HUES48 (cell line): ENCODE measurements around the gene SYNJ2.

Experiments used
- H3K27ac ChIP-seq: one replicate; pipeline ENCODE4 v1.7.0; 2013; ENCODE audit warnings: low read depth, low read length, inconsistent platforms
- H3K27me3 ChIP-seq: 2 replicates; pipeline ENCODE4 v1.6.1; 2013; ENCODE audit warnings: mild to moderate bottlenecking, low read length; ENCODE audit not compliant: control insufficient read depth, insufficient read depth
- H3K36me3 ChIP-seq: 2 replicates; pipeline ENCODE4 v1.6.1; 2013; ENCODE audit warnings: low read length; ENCODE audit not compliant: control insufficient read depth, insufficient read depth
- H3K4me1 ChIP-seq: 2 replicates; pipeline ENCODE4 v1.6.1; 2013; ENCODE audit warnings: mild to moderate bottlenecking, low read length; ENCODE audit not compliant: control insufficient read depth, insufficient read depth
- H3K4me3 ChIP-seq: 2 replicates; pipeline ENCODE4 v1.5.1; 2013; ENCODE audit warnings: mild to moderate bottlenecking, low read depth, low read length
- H3K9ac ChIP-seq: 2 replicates; pipeline ENCODE4 v1.6.1; 2013; ENCODE audit warnings: mild to moderate bottlenecking, low read depth, low read length, moderate library complexity
- H3K9me3 ChIP-seq: 2 replicates; pipeline ENCODE4 v1.6.1; 2013; ENCODE audit warnings: low read length; ENCODE audit not compliant: control insufficient read depth, insufficient read depth

The SYNJ2 gene

DNA sequence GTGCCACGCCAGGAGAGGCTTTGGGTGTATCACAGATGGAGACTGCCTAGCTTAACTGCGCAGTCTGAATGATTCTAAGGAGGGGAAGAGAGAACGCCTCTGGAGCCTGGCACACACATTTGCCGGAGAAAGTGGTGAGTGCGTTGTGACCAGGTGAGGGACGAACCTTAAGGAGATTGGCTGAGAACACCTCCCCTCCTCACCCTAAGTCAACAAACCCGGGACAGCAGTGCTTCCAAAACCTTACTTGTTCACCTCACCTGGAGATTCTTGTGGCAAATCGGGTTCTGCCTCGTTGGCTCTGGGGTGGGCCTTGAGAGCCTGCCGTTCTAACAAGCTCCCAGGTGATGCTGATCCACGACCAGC, 9.4 kb downstream of the SYNJ2 start:
- H3K9ac ChIP-seq, result no peak overlapping the region
- H3K36me3 ChIP-seq, result no peaks in the 10 kb centered on the region
- H3K4me1 ChIP-seq, result peaks cover 15% of the 10 kb centered on the region
- H3K9me3 ChIP-seq, result no peaks in the 10 kb centered on the region
- no peak overlapping the region for H3K27ac ChIP-seq
- H3K4me3 ChIP-seq, result no peak overlapping the region
- H3K27me3 ChIP-seq, result no peaks in the 10 kb centered on the region

DNA sequence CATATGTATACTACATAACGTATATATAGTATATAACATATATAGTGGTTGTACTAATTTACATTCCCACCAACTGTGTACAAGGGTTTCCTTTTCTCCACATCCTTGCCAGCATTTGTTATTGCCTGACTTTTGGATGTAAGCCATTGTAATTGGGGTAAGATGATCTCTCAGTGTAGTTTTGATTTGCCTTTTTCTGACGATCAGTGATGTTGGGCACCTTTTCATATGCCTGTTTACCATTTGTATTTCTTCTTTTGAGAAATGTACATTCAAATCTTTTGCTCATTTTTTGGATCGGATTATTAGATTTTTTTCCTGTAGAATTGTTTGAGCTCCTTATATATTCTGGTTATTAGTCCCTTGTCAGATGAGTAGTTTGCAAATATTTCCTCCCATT, 11.4 kb downstream of the SYNJ2 start:
- H3K9me3 ChIP-seq, result no peaks in the 10 kb centered on the region
- H3K27me3 ChIP-seq, result no peaks in the 10 kb centered on the region
- H3K4me1 ChIP-seq, result peaks cover 24% of the 10 kb centered on the region
- H3K4me3 ChIP-seq, result no peak overlapping the region
- H3K9ac ChIP-seq, result no peak overlapping the region
- no peak overlapping the region for H3K27ac ChIP-seq
- no peaks in the 10 kb centered on the region for H3K36me3 ChIP-seq

DNA sequence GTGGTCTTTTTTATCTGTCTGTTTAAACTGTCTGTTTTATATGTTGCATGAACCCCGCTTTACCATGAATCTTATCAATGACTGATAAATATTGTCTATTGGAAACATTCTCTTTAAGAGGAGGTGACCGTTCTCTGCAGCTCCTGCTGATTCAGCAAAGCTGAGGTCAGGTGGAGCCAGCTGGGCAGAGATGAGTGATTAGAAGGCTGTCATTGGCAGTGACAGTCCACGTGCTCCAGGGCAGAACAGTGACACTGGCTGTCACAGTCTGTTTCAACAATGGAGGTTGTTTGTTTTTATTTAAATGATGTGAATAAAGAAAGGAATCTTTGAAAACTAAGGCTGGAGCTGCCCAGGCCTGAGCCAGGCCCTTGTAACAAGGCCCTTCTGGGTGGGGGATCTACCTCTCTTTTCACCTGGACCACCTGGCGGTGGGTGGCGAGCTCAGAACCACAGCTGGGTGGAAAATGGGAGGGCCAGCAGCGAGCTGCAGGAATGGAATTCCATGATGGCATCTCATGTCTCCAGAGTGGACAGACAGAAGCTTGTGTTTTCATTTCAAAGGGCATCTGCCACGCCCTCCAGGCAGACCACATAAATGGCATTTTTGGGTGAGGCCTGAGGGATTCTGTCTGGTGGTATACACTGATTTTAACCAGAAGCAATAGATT, 12.6 kb downstream of the SYNJ2 start:
- H3K4me1 ChIP-seq, result peaks cover 23% of the 10 kb centered on the region
- H3K4me3 ChIP-seq, result no peak overlapping the region
- H3K27ac ChIP-seq, result no peak overlapping the region
- no peak overlapping the region for H3K9ac ChIP-seq
- no peaks in the 10 kb centered on the region for H3K27me3 ChIP-seq
- no peaks in the 10 kb centered on the region for H3K36me3 ChIP-seq
- no peaks in the 10 kb centered on the region for H3K9me3 ChIP-seq

DNA sequence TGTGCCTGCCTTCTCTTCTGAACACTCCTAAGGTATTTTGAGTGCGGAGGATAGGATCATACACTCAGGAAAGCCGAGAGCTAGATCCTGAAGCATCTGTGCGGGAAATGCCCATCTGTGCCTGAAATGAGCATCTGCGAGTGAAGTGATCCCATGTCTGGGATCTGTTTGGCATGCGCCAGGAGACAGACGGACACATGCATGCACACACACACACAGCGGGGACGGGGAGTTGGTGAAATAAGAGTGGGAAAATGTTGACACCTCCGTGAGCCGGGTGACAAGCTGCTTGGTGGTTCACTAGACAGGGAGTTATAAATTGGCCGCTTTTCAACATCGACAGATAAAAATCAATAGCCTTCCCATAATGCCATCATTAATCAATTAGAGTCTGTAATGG, 13.8 kb downstream of the SYNJ2 start:
- no peaks in the 10 kb centered on the region for H3K27me3 ChIP-seq
- peaks cover 28% of the 10 kb centered on the region for H3K4me1 ChIP-seq
- H3K9me3 ChIP-seq, result no peaks in the 10 kb centered on the region
- H3K36me3 ChIP-seq, result no peaks in the 10 kb centered on the region
- H3K4me3 ChIP-seq, result no peak overlapping the region
- no peak overlapping the region for H3K27ac ChIP-seq
- no peak overlapping the region for H3K9ac ChIP-seq

DNA sequence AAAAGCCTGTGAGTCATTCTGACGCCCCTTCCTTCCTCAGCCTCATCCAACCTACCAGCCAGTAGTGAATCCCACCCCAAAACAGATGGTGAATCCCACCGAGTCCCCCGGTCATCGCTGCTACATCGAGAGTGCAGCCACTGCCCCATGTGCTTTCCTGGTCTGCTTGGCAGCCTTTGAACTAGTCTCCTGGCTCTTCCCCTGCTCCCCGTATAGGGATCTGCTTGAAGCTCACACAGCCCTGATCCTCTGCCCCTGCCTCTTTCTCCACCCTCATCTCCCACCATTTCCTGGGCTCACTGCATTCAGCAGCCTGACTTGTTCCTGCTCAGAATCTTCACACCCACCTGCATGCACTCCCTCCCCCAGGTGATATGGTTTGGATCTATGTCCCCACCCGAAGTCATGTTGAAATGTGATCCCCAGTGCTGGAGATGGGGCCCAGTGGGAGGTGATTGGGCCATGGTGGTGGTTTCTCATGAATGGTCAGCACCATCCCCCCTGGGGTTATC, 14.6 kb downstream of the SYNJ2 start:
- Histone ChIP-seq H3K27me3 (no peaks in the 10 kb centered on the region), H3K9me3 (no peaks in the 10 kb centered on the region), H3K36me3 (no peaks in the 10 kb centered on the region), H3K4me3 (no peak overlapping the region), H3K9ac (no peak overlapping the region), H3K4me1 (peaks cover 28% of the 10 kb centered on the region), H3K27ac (no peak overlapping the region)

DNA sequence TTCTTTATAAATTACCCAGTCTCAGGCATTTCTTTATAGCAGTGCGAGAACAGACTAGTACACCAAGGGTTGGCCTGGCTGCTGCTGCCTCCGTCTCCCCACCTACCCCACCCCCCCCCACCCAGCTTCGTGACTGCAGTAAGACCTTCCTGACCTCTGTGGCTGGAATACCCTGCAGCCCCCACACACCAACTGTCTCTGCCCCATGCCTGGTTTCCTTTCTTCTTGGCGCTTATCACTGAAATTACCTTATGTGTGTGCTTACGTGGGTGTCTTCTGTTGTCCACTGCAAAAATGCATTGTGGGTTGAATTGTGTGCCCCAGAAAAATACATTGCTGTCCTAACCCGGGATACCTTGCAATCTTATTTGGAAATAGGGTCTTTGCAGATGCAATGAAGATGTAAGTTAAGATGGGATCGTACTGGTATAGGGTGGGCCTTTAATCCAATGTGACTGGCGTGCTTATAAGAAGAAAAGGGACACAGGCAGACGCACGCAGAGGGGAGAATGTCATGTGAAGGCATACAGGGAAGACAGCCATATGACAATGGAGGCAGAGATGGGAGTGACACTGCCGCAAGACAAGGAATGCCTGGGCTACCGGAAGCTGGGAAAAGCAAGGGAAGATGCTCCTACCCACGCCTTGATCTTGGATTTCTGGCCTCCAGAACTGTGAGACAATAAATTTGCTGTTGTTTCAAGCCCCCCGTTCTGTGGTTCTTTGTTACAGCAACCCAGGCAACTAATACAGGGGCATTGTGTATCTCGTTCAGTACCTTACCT, 15.4 kb downstream of the SYNJ2 start:
- no peaks in the 10 kb centered on the region for H3K27me3 ChIP-seq
- H3K36me3 ChIP-seq, result no peaks in the 10 kb centered on the region
- peaks cover 30% of the 10 kb centered on the region for H3K4me1 ChIP-seq
- no peak overlapping the region for H3K27ac ChIP-seq
- H3K9ac ChIP-seq, result no peak overlapping the region
- H3K4me3 ChIP-seq, result no peak overlapping the region
- no peaks in the 10 kb centered on the region for H3K9me3 ChIP-seq

DNA sequence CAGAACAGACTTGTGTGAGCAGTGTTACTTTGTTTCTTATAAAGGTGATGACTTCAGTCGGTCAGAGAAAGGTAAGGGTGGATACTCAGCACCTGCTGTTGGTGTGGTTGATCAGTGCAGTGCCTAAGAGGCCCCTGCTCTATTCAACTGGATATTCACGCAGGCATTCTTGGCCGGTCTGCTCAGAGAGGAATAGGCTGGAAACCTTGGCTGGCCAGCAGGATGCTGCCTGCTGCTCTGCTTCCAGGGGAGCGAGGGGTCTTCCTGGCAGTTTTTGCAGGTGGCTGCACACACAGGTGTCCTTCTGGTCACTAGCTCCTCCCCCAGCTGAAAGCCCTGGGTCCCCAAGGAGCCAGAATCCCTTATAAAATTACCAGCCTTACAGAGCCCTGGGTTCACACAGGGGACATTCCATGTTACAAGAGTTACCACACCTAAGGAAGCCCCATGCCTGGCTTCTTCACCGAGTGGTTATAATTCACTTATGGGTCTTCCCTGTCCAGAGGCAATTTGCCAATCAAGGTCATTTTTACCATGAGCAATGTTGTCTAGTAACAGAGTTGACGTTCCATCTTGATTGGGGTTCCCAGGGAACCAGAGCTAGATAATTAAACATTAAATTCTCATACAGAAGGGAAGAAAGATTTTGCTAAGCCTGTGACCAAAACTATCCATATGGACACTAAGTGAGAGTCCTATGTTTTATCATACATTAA, 16.4 kb downstream of the SYNJ2 start:
- H3K27ac ChIP-seq, result no peak overlapping the region
- no peaks in the 10 kb centered on the region for H3K9me3 ChIP-seq
- no peaks in the 10 kb centered on the region for H3K36me3 ChIP-seq
- no peaks in the 10 kb centered on the region for H3K27me3 ChIP-seq
- H3K4me3 ChIP-seq, result no peak overlapping the region
- peaks cover 39% of the 10 kb centered on the region for H3K4me1 ChIP-seq
- H3K9ac ChIP-seq, result no peak overlapping the region

DNA sequence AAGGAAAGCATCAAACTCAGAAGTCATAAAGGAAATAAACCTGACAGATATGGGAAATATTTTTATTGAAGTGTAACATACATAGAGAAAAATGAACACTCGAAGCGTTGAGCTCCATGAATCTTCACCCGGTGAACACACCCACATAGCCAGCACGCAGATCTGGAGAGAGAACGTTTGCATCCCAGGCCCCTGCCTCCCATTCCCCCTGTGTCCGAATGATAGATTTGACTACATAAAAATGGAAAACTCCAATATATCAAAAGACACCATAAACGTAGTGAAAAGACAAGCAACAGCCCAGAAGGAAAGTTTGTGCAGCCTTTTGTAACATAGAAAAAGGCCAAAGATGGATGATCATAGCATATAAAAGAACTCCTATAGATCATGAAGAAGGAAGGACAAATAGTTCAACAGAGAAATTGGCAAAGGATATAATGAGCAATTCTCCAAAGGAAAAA, 17.1 kb downstream of the SYNJ2 start:
- H3K27me3 ChIP-seq, result no peaks in the 10 kb centered on the region
- no peak overlapping the region for H3K4me3 ChIP-seq
- H3K9me3 ChIP-seq, result no peaks in the 10 kb centered on the region
- peaks cover 43% of the 10 kb centered on the region for H3K4me1 ChIP-seq
- no peaks in the 10 kb centered on the region for H3K36me3 ChIP-seq
- no peak overlapping the region for H3K9ac ChIP-seq
- no peak overlapping the region for H3K27ac ChIP-seq

DNA sequence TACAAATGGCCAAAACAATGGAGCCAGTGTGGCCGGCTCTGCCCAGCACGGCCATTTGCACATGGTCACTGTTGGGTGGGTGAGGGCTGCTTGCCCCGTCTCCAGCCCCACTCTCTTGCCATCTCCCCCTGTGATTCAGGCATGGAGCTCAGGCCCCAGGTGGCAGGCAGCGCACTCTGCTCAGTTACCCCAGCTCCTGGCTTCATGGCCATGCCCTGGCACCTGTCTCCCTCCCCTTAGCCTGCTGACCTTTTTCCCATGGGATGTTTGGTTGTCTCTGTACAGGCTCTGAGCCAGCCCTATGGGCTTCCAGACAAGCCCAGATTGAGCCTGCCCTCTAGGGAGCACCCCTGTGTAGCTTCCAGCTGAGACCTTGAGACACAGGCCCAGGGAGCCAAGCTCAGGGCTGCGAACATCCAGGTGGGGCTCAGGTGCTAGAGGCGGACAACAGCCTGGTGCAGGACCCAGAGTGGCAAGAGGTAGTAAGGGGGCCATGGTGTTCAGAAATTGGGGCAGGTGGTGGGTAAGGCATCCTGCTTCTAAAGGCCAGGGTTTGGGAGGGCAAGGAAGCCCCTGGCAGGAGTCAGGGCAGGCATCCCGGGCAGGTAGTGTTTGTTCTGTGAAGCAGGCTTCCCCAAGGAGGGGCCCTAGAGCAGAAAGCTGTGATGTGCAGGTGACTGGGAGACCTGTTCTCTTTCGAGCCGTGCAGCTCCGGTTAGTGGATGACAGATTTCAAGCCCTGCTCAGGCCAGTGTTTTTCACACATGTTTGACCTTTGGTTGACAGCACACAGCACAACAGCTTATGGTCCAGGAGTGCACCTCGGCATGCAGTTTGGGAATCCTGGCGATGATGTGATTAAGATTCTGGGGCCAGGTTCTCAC, 17.7 kb downstream of the SYNJ2 start:
- no peak overlapping the region for H3K27ac ChIP-seq
- no peaks in the 10 kb centered on the region for H3K36me3 ChIP-seq
- H3K4me3 ChIP-seq, result no peak overlapping the region
- no peaks in the 10 kb centered on the region for H3K9me3 ChIP-seq
- no peaks in the 10 kb centered on the region for H3K27me3 ChIP-seq
- H3K9ac ChIP-seq, result no peak overlapping the region
- peaks cover 43% of the 10 kb centered on the region for H3K4me1 ChIP-seq

DNA sequence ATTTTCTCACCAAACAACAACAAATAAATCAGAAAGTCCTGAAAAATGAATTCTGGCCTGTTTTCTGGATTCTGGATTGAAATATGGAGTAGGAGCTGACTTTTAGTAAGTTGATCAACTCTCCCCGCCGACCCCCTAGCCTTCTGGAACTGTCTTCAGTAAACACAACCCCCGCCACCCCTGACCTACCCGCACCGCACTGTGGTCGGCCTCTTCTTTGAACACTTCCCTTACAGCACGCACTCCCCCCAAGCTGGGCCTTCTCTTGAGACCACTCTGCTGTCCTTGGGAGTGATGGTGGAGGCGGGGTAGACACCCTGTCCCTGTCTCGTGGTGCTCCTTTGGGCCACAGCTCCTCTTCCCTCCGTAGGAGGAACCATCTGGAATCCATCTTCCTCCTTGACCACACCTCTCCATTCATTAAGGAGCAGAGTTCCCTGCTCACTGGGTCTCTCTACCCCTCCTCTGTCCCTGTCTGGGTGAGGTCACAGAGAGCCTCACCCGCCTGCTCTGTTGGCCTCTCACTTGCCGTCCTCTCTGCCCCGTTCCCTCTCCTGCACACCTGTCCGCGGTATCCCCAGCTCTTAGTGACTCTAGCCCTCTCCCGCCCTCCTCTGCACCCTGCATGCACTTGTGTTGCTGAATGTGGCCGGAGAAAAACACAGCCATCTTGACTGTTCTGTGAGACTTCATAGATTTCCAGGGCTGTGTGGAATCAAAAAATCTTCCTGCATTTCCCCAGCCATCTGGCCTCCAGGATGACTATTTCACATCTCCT, 19.1 kb downstream of the SYNJ2 start:
- H3K27ac ChIP-seq, result no peak overlapping the region

More for the DNA sequence above, 19.1 kb downstream of the SYNJ2 start:
- Histone ChIP-seq H3K9me3 (no peaks in the 10 kb centered on the region), H3K27me3 (no peaks in the 10 kb centered on the region), H3K4me1 (peaks cover 43% of the 10 kb centered on the region), H3K9ac (no peak overlapping the region), H3K4me3 (no peak overlapping the region), H3K36me3 (no peaks in the 10 kb centered on the region)
